ENCODE measurements around the gene SNX4.

The SNX4 gene

GRCh38 chr3:125507128-125507527, 12.9 kb downstream of the SNX4 start:
- no peaks in the 10 kb centered on the region for H4K20me1 ChIP-seq (ENCODE audit: control insufficient read depth, insufficient read depth, low read depth, low read length)
- H3K9me2 ChIP-seq (replicated peaks; ENCODE audit: control insufficient read depth, low read length), result no peaks in the 10 kb centered on the region
- peaks cover 43% of the 10 kb centered on the region for H3K79me2 ChIP-seq (ENCODE audit: control insufficient read depth, low read length)
- no peaks in the 10 kb centered on the region for H3F3A ChIP-seq (ENCODE audit: control insufficient read depth, insufficient read depth)
- no peaks in the 10 kb centered on the region for H3K9me3 ChIP-seq (ENCODE audit: control insufficient read depth, insufficient read depth, low read length)
- H3K36me3 ChIP-seq (ENCODE audit: control insufficient read depth, low read length), result peaks cover 24% of the 10 kb centered on the region
- H3K4me2 ChIP-seq (ENCODE audit: low read length), result no peak overlapping the region
- no peak overlapping the region for H3K4me3 ChIP-seq (ENCODE audit: low read length)
- H3K27me3 ChIP-seq (ENCODE audit: control insufficient read depth, low read length), result no peaks in the 10 kb centered on the region
- H3K4me1 ChIP-seq (ENCODE audit: control insufficient read depth, low read length), result peaks cover 9% of the 10 kb centered on the region
- TF ChIP-seq CTCF (IDR thresholded peaks at IDR 0.05; ENCODE audit: low read depth, low read length, poor library complexity, severe bottlenecking) (no peak), EZH2phosphoT487 (IDR thresholded peaks at IDR 0.05; ENCODE audit: borderline replicate concordance, low read length) (no peak)
- H3K27ac ChIP-seq (ENCODE audit: low read depth, low read length), result no peak overlapping the region

GRCh38 chr3:125498630-125499029, 21.4 kb downstream of the SNX4 start:
- TF ChIP-seq EZH2phosphoT487 (IDR thresholded peaks at IDR 0.05; ENCODE audit: borderline replicate concordance, low read length), result no peak
- TF ChIP-seq CTCF (IDR thresholded peaks at IDR 0.05; ENCODE audit: low read depth, low read length, poor library complexity, severe bottlenecking), result no peak
- H3K27ac ChIP-seq (ENCODE audit: low read depth, low read length), result no peak overlapping the region
- H3K4me2 ChIP-seq (ENCODE audit: low read length), result no peak overlapping the region
- peaks cover 23% of the 10 kb centered on the region for H3K36me3 ChIP-seq (ENCODE audit: control insufficient read depth, low read length)
- H3K4me1 ChIP-seq (ENCODE audit: control insufficient read depth, low read length), result no peaks in the 10 kb centered on the region
- no peaks in the 10 kb centered on the region for H3F3A ChIP-seq (ENCODE audit: control insufficient read depth, insufficient read depth)
- no peaks in the 10 kb centered on the region for H3K79me2 ChIP-seq (ENCODE audit: control insufficient read depth, low read length)
- no peaks in the 10 kb centered on the region for H4K20me1 ChIP-seq (ENCODE audit: control insufficient read depth, insufficient read depth, low read depth, low read length)
- H3K27me3 ChIP-seq (ENCODE audit: control insufficient read depth, low read length), result no peaks in the 10 kb centered on the region
- H3K9me2 ChIP-seq (replicated peaks; ENCODE audit: control insufficient read depth, low read length), result no peaks in the 10 kb centered on the region
- no peaks in the 10 kb centered on the region for H3K9me3 ChIP-seq (ENCODE audit: control insufficient read depth, insufficient read depth, low read length)
- no peak overlapping the region for H3K4me3 ChIP-seq (ENCODE audit: low read length)

GRCh38 chr3:125496701-125497100, 23.3 kb downstream of the SNX4 start:
- no peaks in the 10 kb centered on the region for H4K20me1 ChIP-seq (ENCODE audit: control insufficient read depth, insufficient read depth, low read depth, low read length)
- H3K4me3 ChIP-seq (ENCODE audit: low read length), result no peak overlapping the region
- H3K4me2 ChIP-seq (ENCODE audit: low read length), result no peak overlapping the region
- H3K4me1 ChIP-seq (ENCODE audit: control insufficient read depth, low read length), result no peaks in the 10 kb centered on the region
- H3K27me3 ChIP-seq (ENCODE audit: control insufficient read depth, low read length), result no peaks in the 10 kb centered on the region
- H3K79me2 ChIP-seq (ENCODE audit: control insufficient read depth, low read length), result no peaks in the 10 kb centered on the region
- H3K9me2 ChIP-seq (replicated peaks; ENCODE audit: control insufficient read depth, low read length), result no peaks in the 10 kb centered on the region
- TF ChIP-seq EZH2phosphoT487 (IDR thresholded peaks at IDR 0.05; ENCODE audit: borderline replicate concordance, low read length), result no peak
- no peak for TF ChIP-seq CTCF (IDR thresholded peaks at IDR 0.05; ENCODE audit: low read depth, low read length, poor library complexity, severe bottlenecking)
- H3F3A ChIP-seq (ENCODE audit: control insufficient read depth, insufficient read depth), result no peaks in the 10 kb centered on the region
- H3K9me3 ChIP-seq (ENCODE audit: control insufficient read depth, insufficient read depth, low read length), result no peaks in the 10 kb centered on the region
- H3K36me3 ChIP-seq (ENCODE audit: control insufficient read depth, low read length), result peaks cover 25% of the 10 kb centered on the region
- H3K27ac ChIP-seq (ENCODE audit: low read depth, low read length), result no peak overlapping the region

- Histone ChIP-seq H3K27ac (ENCODE audit: low read depth, low read length) (no peak overlapping the region), H3K4me1 (ENCODE audit: control insufficient read depth, low read length) (no peaks in the 10 kb centered on the region), H4K20me1 (ENCODE audit: control insufficient read depth, insufficient read depth, low read depth, low read length) (no peaks in the 10 kb centered on the region), H3F3A (ENCODE audit: control insufficient read depth, insufficient read depth) (no peaks in the 10 kb centered on the region), H3K36me3 (ENCODE audit: control insufficient read depth, low read length) (peaks cover 12% of the 10 kb centered on the region), H3K79me2 (ENCODE audit: control insufficient read depth, low read length) (no peaks in the 10 kb centered on the region), H3K9me2 (replicated peaks; ENCODE audit: control insufficient read depth, low read length) (no peaks in the 10 kb centered on the region), H3K4me3 (ENCODE audit: low read length) (no peak overlapping the region), H3K9me3 (ENCODE audit: control insufficient read depth, insufficient read depth, low read length) (no peaks in the 10 kb centered on the region), H3K27me3 (ENCODE audit: control insufficient read depth, low read length) (no peaks in the 10 kb centered on the region), H3K4me2 (ENCODE audit: low read length) (no peak overlapping the region)
- TF ChIP-seq CTCF (IDR thresholded peaks at IDR 0.05; ENCODE audit: low read depth, low read length, poor library complexity, severe bottlenecking), result no peak
- TF ChIP-seq EZH2phosphoT487 (IDR thresholded peaks at IDR 0.05; ENCODE audit: borderline replicate concordance, low read length), result no peak
Observed at GRCh38 chr3:125482406-125482805, 37.6 kb downstream of the SNX4 start.

Measured in DOHH2 (cell line).